Measurements from ENCODE around the gene SLC30A2.

Gene SLC30A2

DNA sequence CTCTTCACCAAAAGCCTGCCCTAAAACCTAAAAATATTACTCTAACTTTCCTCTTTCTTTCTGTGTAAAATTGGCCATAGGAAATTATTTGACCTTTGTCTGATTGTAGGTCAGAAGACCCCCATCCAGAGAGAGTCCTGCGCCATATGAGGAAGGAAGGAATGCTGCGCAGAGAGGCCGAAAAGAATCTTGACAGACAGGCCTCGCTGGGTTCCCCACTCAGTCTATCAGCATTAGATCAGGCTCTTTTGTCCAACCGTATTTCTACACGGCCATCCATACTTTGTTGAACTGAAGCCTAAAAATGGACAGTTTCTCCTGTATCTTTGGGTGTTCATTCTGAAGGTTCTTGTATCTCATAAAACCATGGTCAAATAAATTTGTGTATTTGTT lies 4.3 kb upstream of the SLC30A2 start:
- no peak for DNase-seq (ENCODE audit: low read depth)
- TF ChIP-seq CTCF (conservative IDR thresholded peaks at IDR 0.05; ENCODE audit: control insufficient read depth, insufficient read depth, low read depth, low read length): no peak
- H3K4me3 ChIP-seq (ENCODE audit: control insufficient read depth, low read depth, low read length): no peak overlapping the region

GRCh38 chr1:26049531-26050247 lies 3.8 kb upstream of the SLC30A2 start:
- TF ChIP-seq CTCF (conservative IDR thresholded peaks at IDR 0.05; ENCODE audit: control insufficient read depth, insufficient read depth, low read depth, low read length): no peak
- no peak overlapping the region for H3K4me3 ChIP-seq (ENCODE audit: control insufficient read depth, low read depth, low read length)
- peak; percentile 18 for DNase-seq (ENCODE audit: low read depth)

DNA sequence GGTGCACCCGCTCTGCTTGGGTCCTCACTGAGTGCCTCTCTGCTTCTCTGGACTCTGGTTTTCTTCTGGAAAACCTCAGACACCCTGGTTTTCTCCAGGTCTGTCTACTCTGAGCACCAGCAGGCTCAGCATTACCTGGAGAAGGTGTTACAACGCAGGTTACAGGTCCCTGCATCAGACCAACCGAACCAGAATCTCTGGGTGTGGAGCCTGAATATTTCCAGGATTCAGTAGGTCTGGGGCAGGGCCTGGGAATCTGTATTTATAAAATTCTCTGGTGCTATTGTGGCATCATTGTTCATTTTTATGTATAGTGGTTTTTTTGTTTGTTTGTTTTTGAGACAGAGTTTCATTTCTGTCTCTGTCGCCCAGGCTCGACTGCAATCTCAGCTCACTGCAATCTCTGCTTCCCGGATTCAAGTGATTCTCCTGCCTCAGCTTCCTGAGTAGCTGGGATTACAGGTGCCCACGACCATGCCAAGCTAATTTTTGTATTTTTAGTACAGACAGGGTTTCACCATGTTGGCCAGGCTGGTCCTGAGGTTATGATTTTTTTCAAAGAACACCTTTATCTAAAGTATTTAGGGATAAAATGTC lies 1.5 kb upstream of the SLC30A2 start:
- no peak overlapping the region for H3K4me3 ChIP-seq (ENCODE audit: control insufficient read depth, low read depth, low read length)
- DNase-seq (ENCODE audit: low read depth): no peak
- no peak for TF ChIP-seq CTCF (conservative IDR thresholded peaks at IDR 0.05; ENCODE audit: control insufficient read depth, insufficient read depth, low read depth, low read length)

DNA sequence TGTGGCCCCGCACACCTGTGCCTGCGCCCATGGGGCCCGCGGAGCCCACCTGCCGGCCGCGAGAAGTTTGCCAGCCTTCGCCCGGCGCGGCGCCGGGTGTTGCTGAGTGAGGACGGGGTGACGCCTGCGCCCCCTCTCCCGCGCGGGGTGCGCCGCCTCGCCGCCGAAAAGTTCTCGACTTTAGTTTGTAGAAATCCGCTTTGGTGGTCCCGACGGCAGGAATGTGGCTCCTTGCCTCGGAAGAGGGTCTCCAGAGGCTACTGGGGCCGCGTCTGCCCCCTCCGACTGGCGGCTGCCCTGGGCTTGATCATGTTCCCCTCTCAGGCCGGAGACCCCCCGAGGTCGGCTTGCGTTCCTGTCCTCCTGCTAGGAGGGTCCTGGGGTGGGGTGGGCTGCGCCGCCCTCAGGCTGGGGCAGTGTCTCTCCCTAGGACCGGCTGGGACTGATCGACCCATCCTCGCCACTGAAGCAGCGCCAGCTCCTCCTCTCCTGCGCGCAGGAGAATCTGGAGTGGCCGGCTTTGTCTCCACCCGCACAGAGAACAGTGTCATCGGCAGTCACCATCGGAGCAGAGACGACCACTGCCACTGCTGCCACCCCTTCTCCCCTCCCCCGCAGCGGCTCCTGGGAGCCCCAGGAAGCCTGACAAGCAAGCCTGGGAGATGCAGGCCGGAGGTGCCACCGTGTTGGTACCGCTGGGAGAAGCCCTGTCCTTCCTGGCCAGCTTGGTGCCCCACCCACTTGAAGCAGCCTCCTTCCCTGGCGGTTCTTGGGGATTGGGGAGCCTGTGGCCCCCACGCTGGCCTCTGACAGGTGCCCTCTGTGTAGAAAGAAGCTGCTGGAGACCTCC lies 553 bp upstream of the SLC30A2 start:
- no peak for TF ChIP-seq CTCF (conservative IDR thresholded peaks at IDR 0.05; ENCODE audit: control insufficient read depth, insufficient read depth, low read depth, low read length)
- no peak overlapping the region for H3K4me3 ChIP-seq (ENCODE audit: control insufficient read depth, low read depth, low read length)
- no peak for DNase-seq (ENCODE audit: low read depth)

DNA sequence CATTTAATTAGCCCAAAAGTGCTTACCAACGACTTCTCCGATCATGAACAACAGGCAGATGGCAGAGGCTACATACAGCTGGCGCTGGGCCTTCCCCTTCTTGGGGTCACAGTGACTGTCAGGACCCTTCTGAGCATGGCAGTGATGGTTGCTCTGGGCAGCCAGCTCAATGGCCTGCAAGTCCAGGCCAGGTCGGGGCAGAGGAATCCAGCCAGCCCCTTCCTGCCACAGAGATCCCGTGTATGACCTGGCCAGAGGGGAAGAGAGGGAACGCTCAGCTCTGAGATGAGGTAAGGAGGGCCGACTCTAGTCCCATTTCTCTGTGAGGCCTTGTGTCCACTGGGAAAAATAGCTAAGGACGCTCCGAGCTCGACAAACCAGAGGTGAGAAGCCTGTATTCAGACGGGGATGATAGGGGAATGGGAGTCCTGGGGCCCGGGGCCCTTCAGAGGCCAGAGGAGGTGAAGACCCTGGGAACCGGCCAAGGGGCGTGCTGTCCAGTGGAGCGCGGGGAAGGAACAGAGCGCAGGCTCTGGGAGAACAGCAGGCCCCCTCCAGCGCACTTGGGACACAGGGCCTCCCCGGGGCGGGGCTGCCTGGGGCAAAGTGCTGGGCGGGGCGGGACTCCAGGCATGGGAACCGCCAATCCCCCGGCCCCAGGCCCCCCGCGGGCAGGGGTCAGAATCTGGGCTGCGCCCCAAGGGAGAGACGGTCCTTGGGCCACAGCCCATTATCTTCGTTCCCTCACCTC lies 772 bp downstream of the SLC30A2 start:
- no peak overlapping the region for H3K4me3 ChIP-seq (ENCODE audit: control insufficient read depth, low read depth, low read length)
- no peak for TF ChIP-seq CTCF (conservative IDR thresholded peaks at IDR 0.05; ENCODE audit: control insufficient read depth, insufficient read depth, low read depth, low read length)
- DNase-seq (ENCODE audit: low read depth): no peak

DNA sequence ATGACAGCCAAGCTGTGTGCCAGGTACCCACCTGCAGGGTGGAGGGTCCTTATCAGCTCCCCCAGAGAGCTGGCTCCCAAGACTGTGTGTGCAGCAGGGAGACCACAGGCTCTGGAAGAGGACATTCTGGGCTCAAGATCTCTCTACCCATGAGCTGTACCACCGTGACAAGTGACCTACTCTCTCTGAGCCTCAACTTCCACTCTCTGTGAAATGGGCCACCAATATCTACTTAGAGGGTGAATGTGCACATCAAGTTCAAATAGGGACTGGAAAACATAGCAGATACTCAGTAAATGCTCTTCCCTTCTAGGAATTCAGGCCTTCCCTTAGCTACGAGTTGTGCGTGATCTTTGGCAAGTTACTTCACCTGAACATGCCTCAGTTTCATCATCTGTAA lies 1.5 kb downstream of the SLC30A2 start:
- H3K4me3 ChIP-seq (ENCODE audit: control insufficient read depth, low read depth, low read length): no peak overlapping the region
- TF ChIP-seq CTCF (conservative IDR thresholded peaks at IDR 0.05; ENCODE audit: control insufficient read depth, insufficient read depth, low read depth, low read length): no peak
- DNase-seq (ENCODE audit: low read depth): no peak
